ENCODE measurements around the gene UEVLD.

Gene UEVLD

DNA sequence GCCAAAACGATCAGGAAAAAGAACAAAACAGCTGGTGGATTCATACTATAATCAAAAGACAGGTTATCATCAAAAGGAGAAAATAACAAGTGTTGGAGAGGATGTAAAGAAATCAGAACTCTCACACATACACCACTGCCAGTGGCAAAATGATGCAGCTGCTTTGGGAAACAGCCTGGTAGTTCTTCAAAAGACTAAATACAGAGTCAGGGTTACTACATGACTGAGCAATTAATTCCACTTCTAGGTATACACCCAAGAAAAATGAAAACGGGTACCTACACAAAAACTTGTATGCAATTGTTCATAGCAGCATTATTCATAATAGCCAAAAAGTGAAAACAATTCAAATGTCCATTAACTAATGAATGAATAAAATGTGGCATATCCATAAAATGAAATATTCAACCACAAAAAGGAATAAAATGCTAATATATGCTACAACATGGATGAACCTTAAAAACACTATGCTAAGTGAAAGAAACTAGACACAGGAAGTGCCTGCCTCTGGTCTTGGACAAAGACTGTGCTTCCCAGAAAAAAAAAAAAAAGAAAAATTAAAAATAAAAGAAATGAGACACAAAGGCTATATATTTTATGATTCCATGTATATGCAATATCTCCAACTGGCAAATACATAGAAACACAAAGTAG is 8.3 kb downstream of the UEVLD start:
- no peak for DNase-seq

DNA sequence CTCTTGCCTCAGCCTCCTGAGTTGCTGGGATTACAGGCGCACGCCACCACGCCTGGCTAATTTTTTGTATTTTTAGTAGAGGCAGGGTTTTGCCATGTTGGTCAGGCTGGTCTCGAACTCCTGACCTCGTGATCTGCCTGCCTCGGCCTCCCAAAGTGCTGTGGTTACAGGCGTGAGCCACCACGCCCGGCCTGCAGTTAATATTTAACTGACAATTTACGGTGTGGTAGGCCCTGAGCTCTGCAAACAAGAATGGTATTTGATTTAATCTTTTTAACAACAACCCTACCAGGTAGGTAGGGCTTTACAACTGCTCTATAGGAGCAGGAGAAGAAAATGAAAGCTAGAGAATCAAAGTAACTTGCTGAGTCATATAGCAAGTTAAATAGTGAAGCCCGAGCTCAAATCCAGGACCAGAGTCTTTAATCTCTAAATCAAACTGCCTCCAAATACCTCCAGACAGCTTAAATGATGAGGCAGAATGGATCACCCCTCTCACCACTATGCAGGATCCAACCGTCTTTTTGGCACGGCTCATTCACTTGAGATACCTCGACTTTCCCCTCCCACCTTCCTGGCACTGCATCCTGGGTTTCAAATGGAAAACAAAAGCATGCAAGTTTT is 9.4 kb downstream of the UEVLD start:
- no peak for DNase-seq

DNA sequence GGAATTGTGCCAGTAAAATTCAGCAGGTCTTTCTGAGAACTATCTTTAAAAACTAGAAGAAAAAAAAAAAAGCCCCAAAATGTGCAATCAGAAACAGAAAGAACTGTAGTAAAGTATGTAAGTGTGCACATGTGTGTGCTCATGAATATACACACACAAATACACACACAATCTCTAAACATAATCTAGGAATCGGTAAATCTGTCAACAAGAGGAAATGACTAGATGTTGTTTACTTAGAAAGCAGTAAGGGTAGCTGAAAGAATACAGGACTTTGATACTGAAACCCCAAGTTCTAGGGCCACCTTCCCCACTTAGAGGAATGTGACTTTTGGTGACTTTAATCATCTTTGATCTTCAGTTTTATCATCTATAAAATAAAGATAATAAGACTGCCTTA is 13.2 kb downstream of the UEVLD start:
- DNase-seq, result no peak

DNA sequence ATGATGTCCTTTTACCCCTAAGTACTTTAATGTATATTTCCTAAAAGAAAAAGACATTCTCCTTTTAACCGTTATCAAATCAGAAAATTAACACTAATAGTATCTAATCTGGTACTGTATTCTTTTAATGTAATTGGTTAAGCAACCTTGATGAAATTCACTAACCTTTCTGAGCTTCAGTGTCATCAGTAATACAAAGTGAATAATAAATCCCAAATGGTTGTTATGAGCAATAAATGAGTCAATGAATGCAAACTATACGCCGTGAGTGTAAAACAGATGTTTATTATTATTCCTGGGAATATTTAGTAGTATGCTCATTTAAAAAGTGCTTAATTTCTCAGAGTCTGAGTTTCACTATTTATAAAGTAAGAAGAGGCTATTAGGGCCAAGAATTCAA is 21.5 kb downstream of the UEVLD start:
- no peak for DNase-seq

DNA sequence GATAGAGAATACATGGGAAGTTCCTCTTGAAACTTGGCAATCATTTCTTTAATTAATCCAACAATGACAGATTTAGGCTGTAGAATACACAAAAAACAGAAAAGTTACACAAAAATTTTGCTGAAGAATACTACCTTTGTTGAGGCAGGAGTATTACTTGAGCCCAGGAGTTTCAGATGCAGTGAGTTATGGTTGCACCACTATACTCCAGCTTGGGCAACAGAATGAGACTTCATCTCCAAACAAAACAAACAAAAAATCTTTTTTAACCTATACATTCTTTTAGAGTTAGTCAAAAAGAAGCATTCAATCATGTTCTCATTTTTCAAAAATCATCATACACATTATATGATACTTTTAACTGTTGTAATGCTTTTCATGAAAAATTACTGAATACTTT is 22.1 kb downstream of the UEVLD start:
- no peak for DNase-seq

DNA sequence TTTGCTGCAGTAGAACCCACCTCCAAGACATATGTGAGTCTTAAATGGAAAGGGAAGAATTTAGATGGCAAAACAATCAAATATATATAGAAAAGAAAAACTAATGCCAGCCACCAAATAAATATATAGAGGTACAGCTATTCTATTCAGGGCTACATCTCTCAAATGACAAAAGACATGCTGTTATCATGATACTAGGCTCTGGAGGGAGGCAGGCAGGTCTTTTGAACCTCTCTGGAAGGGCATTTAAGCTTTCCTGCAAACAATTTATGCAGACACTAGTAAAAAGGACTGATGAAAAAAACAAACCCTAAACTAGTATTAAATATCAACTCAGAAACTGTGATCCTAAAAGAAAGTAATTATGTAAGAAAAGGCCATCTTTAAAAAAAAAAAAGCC is 24.4 kb downstream of the UEVLD start:
- DNase-seq, result no peak

DNA sequence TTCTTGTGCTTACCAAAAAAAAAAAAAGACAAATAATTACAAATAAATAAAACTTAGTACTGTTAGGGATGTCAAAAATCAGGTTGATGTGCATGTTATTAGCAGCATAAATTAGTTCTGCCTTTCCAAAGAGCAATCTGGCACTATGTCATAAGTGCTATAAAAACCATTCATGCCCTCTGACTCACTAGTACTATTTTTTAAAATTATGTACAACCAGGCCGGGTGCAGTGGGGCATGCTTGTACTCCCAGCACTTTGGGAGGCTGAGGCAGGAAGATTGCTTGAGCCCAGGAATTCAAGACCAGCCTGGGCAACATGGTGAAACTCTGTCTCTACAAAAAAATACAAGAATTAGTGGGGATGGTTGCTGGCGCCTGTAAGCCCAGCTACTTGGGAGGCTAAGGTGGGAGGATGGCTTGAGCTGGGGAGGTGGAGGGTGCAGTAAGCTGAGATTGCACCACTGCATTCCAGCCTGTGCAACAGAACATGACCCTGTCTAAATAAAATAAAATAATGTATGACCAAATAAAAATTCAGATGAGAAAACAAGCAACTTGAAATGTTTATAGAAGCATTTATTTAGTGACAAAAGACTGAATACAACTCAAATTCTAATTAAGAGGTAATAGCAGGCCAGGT is 25.3 kb downstream of the UEVLD start:
- no peak for DNase-seq

DNA sequence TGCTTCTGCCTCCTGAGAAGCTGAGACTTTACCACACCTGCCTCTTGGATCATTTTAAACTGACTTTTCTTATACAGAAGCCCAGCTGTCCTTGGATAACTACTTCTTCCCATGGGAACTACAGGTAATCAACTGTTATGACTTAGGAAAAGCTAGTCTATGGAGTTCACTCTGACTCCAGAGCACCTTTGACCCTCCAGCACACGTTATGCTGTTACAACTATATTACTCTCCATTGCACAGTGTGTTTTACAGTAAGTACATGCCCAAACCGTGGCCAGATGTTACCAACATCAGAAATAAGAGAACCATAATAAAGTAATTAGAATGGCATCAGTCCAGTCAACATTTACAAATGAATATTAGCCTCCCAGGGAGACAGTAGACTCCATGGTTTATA is 40.5 kb downstream of the UEVLD start:
- no peak for DNase-seq

DNA sequence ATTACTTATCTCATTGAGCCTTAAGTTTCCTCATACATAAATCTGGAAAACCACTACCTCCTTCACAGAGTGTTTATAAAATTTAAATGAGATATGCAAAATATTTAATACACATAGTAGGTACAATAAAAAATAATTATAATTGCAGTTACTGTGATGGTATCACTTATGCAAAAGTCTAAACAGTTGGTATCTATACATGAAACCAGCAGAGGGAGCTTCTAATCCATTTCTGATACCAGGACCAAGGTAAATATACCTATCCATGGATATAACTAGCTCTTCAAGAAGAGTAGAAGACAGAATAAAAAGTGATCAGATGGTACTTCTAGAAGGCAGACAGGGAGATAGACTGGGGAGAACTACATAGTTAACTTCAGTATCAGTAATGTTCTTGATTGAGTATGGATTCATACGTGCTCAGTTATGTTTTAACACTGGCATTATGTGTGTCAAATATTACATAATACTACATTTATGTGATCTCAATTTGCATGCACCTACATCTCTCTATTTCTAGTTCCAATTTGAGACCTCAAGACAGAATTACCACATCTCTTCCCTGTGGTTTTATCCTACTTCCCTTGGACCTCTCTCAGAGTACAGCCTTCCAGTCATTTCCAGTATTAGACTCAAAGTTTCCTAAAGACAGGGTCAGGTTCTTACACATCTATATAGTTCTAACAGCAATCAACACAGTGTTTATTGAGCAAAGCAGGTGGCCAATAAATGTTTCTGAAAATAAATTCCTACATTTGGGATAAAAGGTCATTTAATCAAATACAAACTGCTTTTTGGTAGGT is 48.1 kb downstream of the UEVLD start:
- DNase-seq, result no peak

DNA sequence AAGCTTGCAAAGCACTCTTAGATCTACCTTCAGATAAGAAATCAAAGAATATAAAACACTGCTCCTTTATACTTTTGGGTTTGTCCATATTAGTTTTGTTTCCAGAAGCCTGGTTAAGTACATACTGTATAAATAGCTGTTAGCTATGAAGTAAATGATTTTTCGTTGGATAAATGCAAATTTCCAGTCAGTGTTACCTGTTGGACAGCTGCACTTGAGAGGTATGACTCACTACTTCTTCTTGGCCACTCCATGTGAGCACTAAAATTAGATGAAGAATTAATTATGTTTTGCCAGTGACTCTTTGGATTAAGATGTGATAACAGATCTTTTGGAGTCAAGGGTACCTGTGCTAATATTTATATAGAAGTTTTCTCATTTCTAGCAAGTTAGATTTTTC is 52.3 kb downstream of the UEVLD start:
- no peak for DNase-seq

DNA sequence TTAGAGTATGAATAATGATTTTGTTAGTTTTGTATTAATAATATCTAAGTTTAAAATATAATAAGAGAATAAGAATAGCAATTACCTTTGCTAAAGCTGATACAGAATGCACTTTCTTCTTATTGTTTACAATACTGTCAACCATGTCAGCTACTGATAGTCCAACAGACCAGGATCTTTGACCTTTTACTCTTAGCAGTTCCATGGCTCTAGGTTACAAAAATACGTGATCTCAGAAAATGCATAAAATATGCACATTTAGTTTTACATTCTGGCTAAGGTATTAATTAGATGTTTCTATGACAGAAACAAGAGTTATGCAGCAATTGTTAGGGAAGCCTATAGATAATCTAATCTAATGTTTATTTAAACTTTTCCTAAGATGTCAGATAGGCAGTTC is 54.3 kb downstream of the UEVLD start:
- no peak for DNase-seq

DNA sequence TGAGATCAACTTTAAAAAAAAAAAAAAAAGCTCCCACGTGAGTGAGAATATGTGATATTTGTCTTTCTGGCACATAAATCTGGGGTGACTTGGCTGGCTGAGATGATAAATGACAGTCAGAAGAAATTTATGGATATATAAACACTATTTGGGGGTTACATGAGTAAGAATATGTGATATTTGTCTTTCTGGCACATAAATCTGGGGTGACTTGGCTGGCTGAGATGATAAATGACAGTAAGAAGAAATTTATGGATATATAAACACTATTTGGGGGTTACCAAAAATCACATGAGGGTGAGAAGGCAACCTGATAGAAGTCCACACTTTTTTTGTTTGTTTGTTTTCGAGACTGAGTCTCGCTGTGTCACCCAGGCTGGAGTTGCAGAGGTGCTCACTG is 55.2 kb downstream of the UEVLD start:
- DNase-seq, result no peak

DNA sequence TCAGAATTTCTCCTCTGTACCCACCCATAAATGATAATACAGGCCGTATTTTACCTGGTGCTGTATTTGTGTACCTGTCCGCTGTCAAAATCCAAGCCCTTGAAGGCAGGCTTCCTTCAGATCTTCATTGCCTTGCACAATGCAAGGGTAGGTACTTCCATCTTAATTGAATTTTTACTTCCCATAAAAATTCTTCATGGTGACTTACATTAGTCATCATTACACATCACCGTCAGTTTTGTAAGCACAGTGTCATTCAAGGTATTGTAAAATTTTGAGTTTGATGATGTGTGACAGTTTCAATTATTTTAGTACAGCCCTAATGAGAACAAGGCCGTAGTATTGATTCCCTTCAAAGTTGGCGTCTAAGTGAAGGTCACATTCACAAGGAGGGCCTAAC is 61.0 kb downstream of the UEVLD start:
- DNase-seq, result no peak

DNA sequence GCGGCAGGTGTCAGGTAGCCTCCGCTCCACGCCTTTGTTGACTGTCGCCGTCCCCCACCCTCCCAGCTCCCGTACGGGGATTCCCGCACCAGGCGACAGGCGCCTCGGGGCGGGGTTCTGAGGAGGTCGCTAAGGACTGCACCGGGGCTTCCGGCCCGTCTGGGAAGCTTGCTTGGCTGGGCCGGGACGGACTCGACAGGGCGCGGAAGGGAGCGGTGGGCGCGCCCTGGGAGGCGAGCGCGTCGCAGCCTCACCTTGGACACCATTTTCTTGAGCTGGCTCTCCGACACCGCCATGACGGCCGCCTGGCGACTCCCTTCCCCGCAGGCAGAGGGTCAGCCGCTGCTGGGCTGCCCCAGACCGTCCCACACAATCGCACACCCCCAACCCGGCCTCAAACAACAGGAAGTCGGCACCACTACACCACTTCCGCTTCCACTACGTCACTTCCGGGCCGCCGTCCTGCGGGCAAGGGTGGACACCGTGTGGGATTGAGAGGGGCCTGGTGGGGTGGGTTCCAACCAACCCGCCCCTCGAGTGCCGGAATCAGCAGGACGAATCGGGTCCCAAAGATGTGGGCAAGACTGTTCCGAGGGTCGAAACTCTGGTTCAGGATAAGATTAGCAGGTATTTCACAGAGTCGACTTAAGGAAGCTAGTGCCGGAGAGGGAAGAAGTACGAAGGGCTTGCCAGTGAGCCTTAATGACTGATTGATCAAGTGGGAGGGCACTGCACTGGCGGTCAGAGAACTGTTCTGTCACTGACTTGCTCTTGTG is 61.8 kb downstream of the UEVLD start, which contains the start of gene TSG101:
Gene TSG101 (minus strand): TSS at position 422 of the 776 bp plus-strand sequence. CDS start 126 bp downstream, at position 296.
- DNase-seq, result peak; percentile 36

DNA sequence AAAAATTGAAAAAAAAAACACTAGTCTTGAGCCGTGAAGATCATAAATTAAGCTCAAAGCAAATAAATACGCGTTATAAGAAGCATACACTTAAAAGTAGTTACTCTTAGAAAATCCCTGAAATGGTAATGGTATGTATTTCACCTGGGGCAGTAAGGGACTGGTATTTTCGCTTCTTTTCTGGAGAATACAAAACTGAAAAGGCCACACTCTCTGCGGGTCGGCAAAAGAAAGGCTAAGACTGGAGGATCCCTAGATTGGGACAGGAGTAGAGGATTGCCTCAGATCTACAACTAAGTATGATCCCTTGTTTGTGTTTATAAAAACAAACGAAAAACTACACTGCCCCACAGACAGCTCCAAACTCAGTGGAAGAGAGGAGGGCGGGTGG is 62.4 kb downstream of the UEVLD start:
- no peak for DNase-seq

DNA sequence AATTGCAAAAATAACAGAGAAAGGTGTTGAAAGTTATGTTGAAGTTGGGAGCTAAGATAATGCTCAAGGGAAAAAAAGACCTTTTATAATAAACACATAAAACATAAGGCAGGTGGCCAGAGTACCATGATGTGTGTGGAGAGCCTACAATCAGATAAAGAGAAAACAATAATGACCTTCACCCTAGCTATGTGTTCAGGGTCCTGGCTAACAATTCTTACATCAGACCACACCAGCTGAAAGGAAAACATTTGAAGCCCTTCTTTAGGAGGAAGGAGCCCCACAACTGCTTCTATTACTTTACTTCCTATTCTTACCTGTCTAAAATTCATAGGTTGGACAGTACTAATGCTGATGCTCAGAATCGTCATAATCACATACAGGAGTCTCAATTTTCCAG is 64.3 kb downstream of the UEVLD start:
- DNase-seq, result no peak

DNA sequence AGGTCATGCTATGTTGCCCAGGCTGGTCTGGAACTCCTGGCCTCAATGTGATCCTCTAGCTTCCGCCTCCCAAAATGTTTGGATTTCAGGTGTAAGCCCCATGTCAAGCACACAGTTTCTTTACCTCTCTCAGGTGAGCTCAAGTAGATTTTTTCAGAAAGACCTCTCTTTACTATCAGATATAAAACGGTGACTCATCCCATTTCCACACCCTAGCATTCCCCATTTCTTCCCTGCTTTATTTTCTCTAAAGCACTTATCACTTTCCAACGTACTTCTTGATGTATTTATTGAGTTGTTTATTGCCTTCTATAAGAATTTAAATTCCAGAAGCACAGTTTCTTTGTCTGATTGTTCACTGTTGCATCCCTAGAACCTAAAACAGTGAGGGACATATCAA is 65.5 kb downstream of the UEVLD start:
- DNase-seq, result no peak

DNA sequence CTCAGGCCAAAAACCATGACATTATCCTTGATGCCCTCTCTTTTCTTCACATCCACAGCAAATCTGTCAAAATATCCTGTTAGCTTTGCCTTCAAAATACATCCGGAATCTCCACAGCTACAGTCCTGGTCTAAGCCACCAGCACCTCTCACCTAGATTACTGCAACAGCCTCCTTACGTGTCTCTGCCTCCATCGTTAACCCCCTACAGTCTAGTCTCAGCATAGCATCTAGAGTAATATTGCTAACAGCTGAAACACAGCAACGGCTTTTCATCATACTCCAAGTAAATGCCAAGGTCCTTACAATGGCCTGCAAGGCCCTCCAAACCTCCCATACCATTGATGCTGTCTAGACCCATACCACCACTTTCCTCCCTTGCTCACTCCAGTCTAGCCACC is 66.1 kb downstream of the UEVLD start:
- no peak for DNase-seq

DNA sequence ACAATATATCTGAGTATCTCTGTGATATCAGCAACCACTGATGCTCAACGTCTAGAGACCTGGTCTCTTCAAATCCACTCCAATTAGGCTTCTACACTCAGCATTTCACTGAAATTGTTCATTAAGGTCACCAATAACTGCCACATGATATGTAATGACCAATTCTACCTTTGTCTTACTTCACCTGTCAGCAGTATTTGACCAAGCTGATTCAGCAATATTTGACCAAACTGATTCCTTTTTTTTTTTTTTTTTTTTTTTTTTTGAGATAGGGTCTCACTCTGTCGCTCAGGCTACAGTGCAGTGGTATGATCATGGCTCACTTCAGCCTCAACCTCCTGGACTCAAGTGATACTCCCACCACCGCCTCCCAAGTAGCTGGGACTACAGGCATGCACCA is 67.4 kb downstream of the UEVLD start:
- DNase-seq, result no peak

DNA sequence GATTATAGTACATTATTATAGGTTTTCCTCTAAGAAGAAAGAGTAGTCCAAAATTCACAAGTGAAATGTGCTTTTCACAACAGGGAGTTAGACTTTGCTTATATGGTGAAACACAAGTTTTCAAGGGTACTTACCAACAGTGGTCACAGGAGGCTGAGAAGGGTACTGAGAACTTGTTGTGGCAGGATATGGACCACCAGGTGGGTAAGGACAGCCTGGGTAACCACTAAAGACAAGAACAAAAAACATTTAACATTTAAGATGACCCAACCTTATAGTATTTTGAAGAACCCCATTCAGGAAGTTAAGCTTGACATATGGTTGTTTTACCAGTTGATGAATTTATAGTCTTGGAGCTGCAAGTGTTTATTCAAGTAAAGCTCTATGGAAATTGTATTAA is 86.2 kb downstream of the UEVLD start:
- no peak for DNase-seq

DNA sequence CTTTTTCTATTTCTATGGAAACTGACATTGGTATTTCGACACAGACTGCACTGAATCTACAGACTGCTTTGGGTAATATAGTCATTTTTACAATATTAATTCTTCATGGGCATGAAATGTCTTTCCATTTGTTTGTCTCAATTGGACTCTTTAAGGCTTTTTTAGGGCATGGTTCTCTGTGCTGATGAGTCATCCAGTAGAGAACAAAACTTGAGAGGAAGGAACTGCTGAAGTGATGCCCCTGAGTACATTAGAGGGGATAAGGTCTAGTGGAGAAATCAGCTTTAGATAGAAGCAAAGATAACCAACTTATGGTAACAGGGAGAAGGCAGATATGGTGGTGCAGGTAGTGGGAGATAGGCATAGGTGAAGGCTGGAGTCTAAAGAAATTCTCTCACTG is 86.9 kb downstream of the UEVLD start:
- no peak for DNase-seq

DNA sequence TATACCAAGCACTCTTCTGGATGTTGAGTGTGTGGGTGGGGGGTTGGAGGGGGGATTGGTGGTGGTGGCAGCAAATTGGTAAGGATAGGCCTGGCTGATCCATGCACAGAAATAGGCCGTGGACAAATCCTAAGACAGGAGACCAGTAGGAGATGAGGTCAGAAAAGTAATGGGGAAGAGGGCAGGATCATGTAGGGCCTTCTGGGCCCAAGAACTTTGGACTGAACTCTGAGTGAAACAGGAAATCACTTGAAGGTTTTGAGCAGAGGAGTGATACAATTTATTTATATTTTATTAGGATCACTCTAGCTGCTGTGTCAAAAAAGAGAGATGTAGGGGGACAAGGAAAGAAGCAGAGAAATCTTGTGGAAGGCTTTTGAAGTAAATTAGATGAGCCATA is 90.5 kb downstream of the UEVLD start:
- DNase-seq, result no peak

DNA sequence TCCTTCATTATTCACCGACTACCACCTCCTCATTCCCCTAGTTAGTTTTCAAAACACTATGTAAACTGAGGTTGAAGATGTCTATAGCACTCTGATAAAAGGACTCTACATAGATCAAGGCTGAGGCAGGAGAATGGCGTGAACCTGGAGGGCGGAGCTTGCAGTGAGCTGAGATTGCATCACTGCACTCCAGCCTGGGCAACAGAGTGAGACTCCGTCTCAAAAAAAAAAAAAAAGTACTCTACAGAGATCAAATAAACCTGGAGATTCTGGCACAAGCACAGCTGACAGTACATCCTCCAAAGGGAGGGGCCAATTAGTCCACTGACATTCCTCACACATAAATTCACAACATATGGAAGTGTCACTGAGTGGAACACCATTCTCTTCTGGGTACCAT is 92.8 kb downstream of the UEVLD start:
- DNase-seq, result no peak

Measured in GOT3 (cell line).